Choroid plexus epithelial cell (primary cell): Measurements from ENCODE around the gene ANGPTL7.

ENCODE experiments used
- DNase-seq: peaks from one replicate; pipeline ENCODE4 v3.0.0-alpha.2; 2010; ENCODE audit warnings: low read depth
- H3K4me3 ChIP-seq: 2 replicates; pipeline ENCODE4 v1.5.1; 2011; ENCODE audit warnings: low read depth, mild to moderate bottlenecking, control low read depth, low read length, moderate library complexity
- CTCF ChIP-seq: conservative IDR thresholded peaks from 2 replicates; pipeline ENCODE4 v1.5.1; 2011; ENCODE audit warnings: low read depth, mild to moderate bottlenecking, control low read depth, inconsistent platforms, low read length, moderate library complexity

The ANGPTL7 gene

GRCh38 chr1:11169202-11169601 lies 20.0 kb upstream of the ANGPTL7 start:
- TF ChIP-seq CTCF = no peak
- no peak overlapping the region for H3K4me3 ChIP-seq
- no peak for DNase-seq

DNA sequence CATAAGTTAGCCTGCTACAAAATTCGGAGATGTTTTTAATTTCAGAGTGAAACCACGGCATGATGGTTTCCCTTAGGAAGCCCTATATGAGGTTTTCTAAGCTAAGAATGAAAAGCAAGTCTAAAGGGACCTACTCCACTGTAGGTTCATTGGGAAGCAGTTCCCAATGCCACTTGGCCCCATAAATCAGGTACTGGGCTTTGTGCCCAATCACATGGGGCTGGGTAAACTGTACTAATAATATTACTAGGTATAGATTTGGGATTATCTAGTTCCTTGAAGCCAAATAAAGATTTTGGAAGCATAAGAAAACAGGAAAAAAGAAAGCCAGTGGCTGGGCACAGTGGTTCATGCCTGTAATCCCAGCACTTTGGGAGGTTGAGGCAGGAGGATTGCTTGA lies 19.1 kb upstream of the ANGPTL7 start:
- no peak for TF ChIP-seq CTCF
- DNase-seq = no peak
- H3K4me3 ChIP-seq = no peak overlapping the region

DNA sequence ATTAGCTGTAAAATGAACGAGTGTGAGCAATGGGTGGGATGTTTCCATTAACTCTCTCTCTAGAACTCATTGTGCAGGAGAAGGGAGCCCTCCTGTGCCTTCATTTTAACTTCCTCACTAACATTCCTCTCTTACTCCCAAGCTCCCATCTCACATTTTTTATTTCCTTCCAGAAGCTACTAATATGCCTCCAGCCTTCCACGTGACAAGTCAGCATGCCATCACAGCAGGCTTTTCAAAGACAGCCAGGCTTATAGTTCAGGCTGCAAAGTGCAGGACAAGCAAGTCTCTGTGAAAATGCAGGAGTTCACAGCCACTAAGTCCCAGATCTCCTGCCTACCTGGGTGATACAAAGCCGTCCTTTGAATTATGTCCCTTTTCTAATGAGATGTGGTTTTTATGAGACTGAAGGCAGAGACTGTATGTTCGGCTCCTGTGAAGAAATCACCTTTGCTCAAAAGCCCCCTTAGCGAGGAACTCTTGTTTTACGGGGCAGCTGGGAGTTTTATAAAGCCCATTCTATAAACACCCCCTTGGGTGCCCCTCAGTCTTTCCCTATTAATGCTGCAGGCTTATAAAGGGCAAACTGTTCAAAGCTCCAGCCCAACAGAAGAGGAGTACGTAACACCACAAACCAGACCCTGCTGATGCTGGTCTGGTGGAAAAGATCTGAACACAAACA lies 14.8 kb upstream of the ANGPTL7 start:
- H3K4me3 ChIP-seq = no peak overlapping the region
- TF ChIP-seq CTCF = no peak
- peak; percentile 73 for DNase-seq

DNA sequence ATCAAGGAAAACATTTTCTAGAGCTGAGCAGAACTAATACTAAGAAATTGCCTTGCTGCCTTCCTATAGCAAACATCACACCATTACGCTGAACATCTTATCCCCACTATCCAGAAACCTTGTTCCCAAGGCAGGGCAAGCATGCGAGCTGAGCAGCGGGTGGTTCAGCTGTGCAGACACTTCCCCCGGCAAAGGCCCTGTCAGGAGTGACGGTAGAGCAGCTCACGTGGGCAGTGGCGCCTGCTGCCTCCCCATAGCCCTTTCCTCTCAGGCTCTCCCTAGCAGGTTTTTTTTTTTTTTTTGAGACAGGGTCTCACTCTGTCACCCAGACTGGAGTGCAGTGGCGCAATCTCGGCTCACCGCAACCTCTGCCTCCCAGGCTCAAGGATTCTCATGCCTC lies 13.7 kb upstream of the ANGPTL7 start:
- no peak overlapping the region for H3K4me3 ChIP-seq
- no peak for TF ChIP-seq CTCF
- no peak for DNase-seq

GRCh38 chr1:11176081-11176706 lies 13.0 kb upstream of the ANGPTL7 start:
- peak; percentile 17 for DNase-seq
- no peak for TF ChIP-seq CTCF
- H3K4me3 ChIP-seq = no peak overlapping the region

DNA sequence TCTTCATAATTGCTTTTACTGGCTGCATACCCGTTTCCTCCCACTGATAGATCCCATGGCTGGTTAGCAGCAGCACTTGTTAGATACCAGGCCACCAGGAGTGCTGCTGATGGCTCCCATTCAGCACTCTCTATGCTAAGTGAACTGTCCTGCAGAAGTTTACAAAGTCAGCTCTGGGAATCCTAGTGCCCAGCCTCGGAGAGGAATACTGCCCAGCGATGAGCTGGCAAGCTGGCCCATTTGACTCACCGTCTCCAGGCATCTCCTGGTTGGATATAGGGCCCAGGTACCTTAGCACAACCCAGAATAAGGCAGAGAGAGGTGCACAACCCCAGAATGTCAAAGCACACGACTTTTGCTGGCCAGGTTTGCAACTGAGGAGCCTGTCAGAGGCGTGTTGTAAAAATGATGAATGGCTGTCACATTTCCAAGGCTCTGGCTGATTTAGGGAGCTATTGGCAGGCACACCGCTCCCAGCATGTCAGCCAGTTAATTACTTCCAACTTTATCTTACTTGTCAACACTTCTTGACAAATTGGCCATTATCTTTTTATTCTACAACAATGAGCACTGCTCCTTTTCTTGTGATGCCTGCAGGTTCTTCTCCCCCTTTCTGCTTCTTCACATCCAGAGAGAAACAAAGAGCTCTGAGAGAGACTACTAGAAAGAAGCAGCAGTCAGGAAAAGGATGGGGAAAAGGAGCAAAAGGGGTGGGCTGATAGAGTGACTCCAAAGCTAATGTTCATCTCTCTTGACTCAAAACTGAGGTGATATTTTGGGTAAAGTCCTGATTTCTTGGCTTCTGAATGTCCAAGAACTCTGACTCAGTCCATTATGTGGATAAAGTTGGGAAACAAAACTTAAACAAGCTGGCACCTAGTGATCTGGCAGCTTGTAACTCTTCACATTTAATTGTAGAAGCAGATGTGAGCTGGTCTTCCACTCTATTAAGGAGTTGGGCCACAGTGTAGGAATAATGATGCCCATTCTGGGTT lies 10.8 kb upstream of the ANGPTL7 start:
- H3K4me3 ChIP-seq = no peak overlapping the region
- DNase-seq = no peak
- TF ChIP-seq CTCF = no peak
